Measurements from ENCODE around the gene DOCK9.

DNA sequence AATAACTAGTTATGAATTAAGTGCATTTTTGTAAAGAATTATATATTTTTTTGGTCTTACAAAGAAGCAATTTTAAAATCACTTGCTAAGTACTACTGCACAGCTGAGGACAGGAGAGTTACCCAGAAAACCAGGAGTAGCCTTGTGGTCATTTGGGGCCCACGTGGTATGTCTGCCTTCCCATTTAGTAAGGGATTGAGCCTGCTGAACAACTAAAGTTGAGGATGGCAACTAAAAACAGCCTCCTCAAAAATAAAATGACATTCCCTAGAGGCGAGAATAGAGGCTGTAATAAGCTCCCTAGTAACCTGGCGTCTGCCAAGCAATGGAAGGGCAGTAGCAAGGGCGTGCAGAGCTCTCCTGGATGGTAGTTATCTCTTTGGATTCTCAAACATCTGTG lies 36.3 kb downstream of the DOCK9 start:
- no peak for TF ChIP-seq NR2C2 (CRISPR knock-in tag; IDR thresholded peaks at IDR 0.05)
- TF ChIP-seq, protein P1, sequence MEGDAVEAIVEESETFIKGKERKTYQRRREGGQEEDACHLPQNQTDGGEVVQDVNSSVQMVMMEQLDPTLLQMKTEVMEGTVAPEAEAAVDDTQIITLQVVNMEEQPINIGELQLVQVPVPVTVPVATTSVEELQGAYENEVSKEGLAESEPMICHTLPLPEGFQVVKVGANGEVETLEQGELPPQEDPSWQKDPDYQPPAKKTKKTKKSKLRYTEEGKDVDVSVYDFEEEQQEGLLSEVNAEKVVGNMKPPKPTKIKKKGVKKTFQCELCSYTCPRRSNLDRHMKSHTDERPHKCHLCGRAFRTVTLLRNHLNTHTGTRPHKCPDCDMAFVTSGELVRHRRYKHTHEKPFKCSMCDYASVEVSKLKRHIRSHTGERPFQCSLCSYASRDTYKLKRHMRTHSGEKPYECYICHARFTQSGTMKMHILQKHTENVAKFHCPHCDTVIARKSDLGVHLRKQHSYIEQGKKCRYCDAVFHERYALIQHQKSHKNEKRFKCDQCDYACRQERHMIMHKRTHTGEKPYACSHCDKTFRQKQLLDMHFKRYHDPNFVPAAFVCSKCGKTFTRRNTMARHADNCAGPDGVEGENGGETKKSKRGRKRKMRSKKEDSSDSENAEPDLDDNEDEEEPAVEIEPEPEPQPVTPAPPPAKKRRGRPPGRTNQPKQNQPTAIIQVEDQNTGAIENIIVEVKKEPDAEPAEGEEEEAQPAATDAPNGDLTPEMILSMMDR (IDR thresholded peaks at IDR 0.05): no peak
- no peak for TF ChIP-seq ESRRA (CRISPR knock-in tag; IDR thresholded peaks at IDR 0.05; ENCODE audit: borderline replicate concordance)
- TF ChIP-seq ZSCAN18 (CRISPR knock-in tag; IDR thresholded peaks at IDR 0.05): no peak
- no peak for TF ChIP-seq IRF2 (CRISPR knock-in tag; IDR thresholded peaks at IDR 0.05; ENCODE audit: borderline replicate concordance, low read depth)
- no peak for TF ChIP-seq ELF4 (CRISPR knock-in tag; IDR thresholded peaks at IDR 0.05; ENCODE audit: low read depth)
- TF ChIP-seq SP1 (CRISPR knock-in tag; conservative IDR thresholded peaks at IDR 0.05): no peak
- no peak for TF ChIP-seq CREM (CRISPR knock-in tag; IDR thresholded peaks at IDR 0.05)
- TF ChIP-seq ETV6 (CRISPR knock-in tag; IDR thresholded peaks at IDR 0.05): no peak

Measured in WTC11 (cell line).